K562 (cell line): ENCODE data around the gene ADGRE2. TPM values are rescaled to one million over a fixed set of nuclear protein-coding genes. Genes with fewer than 3 reads are reported as not detected.

Source experiments
- ATF3 ChIP-seq, 2 experiments: fragments of 450-650 bp in 1 of 2; sonication (generic) in 1 of 2; formaldehyde crosslinking in 1 of 2; IDR thresholded peaks in 1 of 2; conservative IDR thresholded peaks in 1 of 2; 2 replicates each; pipeline versions ENCODE4 v1.6.1 to v1.8.1; 2016 to 2023; ENCODE audit warnings: mild to moderate bottlenecking in 2 of 2, moderate library complexity in 2 of 2, inconsistent platforms in 1 of 2, missing genetic modification reagents in 1 of 2
- CBFA2T3 ChIP-seq: fragments of 450-650 bp; IDR thresholded peaks from 2 replicates; pipeline ENCODE4 v1.6.1; 2017
- CEBPG ChIP-seq, 3 experiments: fragments of 200-800 bp in 1 of 3; sonication (Bioruptor generic) in 1 of 3; sonication (generic) in 1 of 3; formaldehyde crosslinking in 1 of 3; IDR thresholded peaks in 2 of 3; conservative IDR thresholded peaks in 1 of 3; 2 replicates each; pipeline versions ENCODE4 v1.6.1 to v1.8.0; 2016 to 2022; ENCODE audit warnings: missing compliant biosample characterization in 2 of 3, missing genetic modification characterization in 2 of 3, mild to moderate bottlenecking in 1 of 3, missing genetic modification reagents in 1 of 3
- ETV1 ChIP-seq: fragments of 450-650 bp; conservative IDR thresholded peaks from 2 replicates; pipeline ENCODE4 v1.6.1; 2016; ENCODE audit warnings: missing genetic modification characterization, control low read depth, low read depth, missing compliant biosample characterization
- HCFC1 ChIP-seq: IDR thresholded peaks from 2 replicates; pipeline ENCODE4 v1.6.1; 2012; ENCODE audit warnings: low read depth, low read length, improper control_type of control experiment
- KDM1A ChIP-seq, 2 experiments: fragments of 450-650 bp; IDR thresholded peaks; 2 replicates each; pipeline ENCODE4 v1.6.1; 2016; ENCODE audit warnings: mild to moderate bottlenecking in 2 of 2
- KLF1 ChIP-seq: fragments of 450-650 bp; IDR thresholded peaks from 2 replicates; pipeline ENCODE4 v1.6.1; 2016; ENCODE audit warnings: missing genetic modification characterization, missing compliant biosample characterization
- MYNN ChIP-seq, 2 experiments: sonication (generic); formaldehyde crosslinking in 1 of 2; IDR thresholded peaks; 2 replicates each; pipeline versions ENCODE4 v1.5.0 to v1.6.1; 2016 to 2020; ENCODE audit warnings: antibody characterized with exemption in 1 of 2, missing genetic modification reagents in 1 of 2
- NFE2L1 ChIP-seq: fragments of 450-650 bp; IDR thresholded peaks from 2 replicates; pipeline ENCODE4 v1.6.1; 2016; ENCODE audit warnings: missing genetic modification characterization, low read depth, mild to moderate bottlenecking, missing compliant biosample characterization, moderate library complexity, borderline replicate concordance
- NR2C1 ChIP-seq, 2 experiments: fragments of 450-650 bp; IDR thresholded peaks; 2 replicates each; pipeline ENCODE4 v1.6.1; 2017; ENCODE audit warnings: mild to moderate bottlenecking in 2 of 2, antibody characterized with exemption in 1 of 2, inconsistent platforms in 1 of 2, missing compliant biosample characterization in 1 of 2, missing genetic modification characterization in 1 of 2
- PPARD ChIP-seq: fragments of 250-450 bp; sonication (Bioruptor Pico); IDR thresholded peaks from 2 replicates; pipeline ENCODE4 v1.8.0; 2022; ENCODE audit warnings: inconsistent platforms, mild to moderate bottlenecking, moderate library complexity
- PRPF4 ChIP-seq: fragments of 200-400 bp; formaldehyde crosslinking; IDR thresholded peaks from one replicate; pipeline ENCODE4 v1.6.1; 2017; ENCODE audit warnings: low read length, low read depth, mild to moderate bottlenecking; ENCODE audit not compliant: insufficient read depth, poor library complexity, severe bottlenecking
- RBBP5 ChIP-seq: fragments of 200-600 bp; sonication (generic); IDR thresholded peaks from 2 replicates; pipeline ENCODE4 v1.6.1; 2012; ENCODE audit warnings: borderline replicate concordance, mild to moderate bottlenecking, low read length, control low read depth, inconsistent platforms; ENCODE audit not compliant: insufficient read depth, poor library complexity, severe bottlenecking
- RCOR1 ChIP-seq, 2 experiments: IDR thresholded peaks; 2 replicates each; pipeline ENCODE4 v1.6.1; 2012; ENCODE audit warnings: low read depth in 2 of 2, low read length in 2 of 2, borderline replicate concordance in 1 of 2, improper control_type of control experiment in 1 of 2
- RNF219 ChIP-seq: fragments of 250-450 bp; sonication (Bioruptor Pico); IDR thresholded peaks from 2 replicates; pipeline ENCODE4 v1.5.0; 2022; ENCODE audit warnings: mild to moderate bottlenecking
- SOX6 ChIP-seq: fragments of 450-650 bp; IDR thresholded peaks from 2 replicates; pipeline ENCODE4 v1.6.1; 2014; ENCODE audit warnings: mild to moderate bottlenecking
- SPI1 ChIP-seq: IDR thresholded peaks from 2 replicates; pipeline ENCODE4 v1.6.1; 2011; ENCODE audit warnings: low read depth, low read length, control low read depth, borderline replicate concordance
- TRIM24 ChIP-seq, 2 experiments: fragments of 450-650 bp; IDR thresholded peaks; 2 replicates each; pipeline ENCODE4 v1.6.1; 2016
- ZNF174 ChIP-seq: fragments of 250-450 bp; sonication (Bioruptor Pico); IDR thresholded peaks from 2 replicates; pipeline ENCODE4 v1.4.0; 2020; ENCODE audit warnings: mild to moderate bottlenecking
- polyA plus RNA-seq, 8 experiments: library from polyadenylated mRNA; depleted of rRNA in 4 of 8; stranded (reverse) in 5 of 8; unstranded in 3 of 8; fragments of >200 nt; fragmentation: Nextera tagmentation in 2 of 8; fragmentation: Illumina TruSeq in 1 of 8; extraction: Ambion mirVana in 2 of 8; extraction: Trizol in 1 of 8; gene quantifications; 2 replicates each; pipeline versions ENCODE4 v1.2.1 to v1.2.3, GENCODE V29; 2011 to 2014; ENCODE audit warnings: inconsistent platforms in 1 of 8, missing spikeins in 1 of 8
- total RNA-seq, 7 experiments: library from RNA; depleted of rRNA in 6 of 7; stranded (reverse); fragments of >200 nt in 6 of 7; fragmentation: Illumina TruSeq in 2 of 7; extraction: Trizol in 2 of 7; gene quantifications; 2 replicates each; pipeline versions ENCODE4 v1.2.1 to v1.2.3, GENCODE V29; 2011 to 2021; ENCODE audit warnings: low replicate concordance in 1 of 7
- TF ChIP-seq, protein P1 (sequence below): fragments of 450-650 bp; IDR thresholded peaks from 2 replicates; pipeline ENCODE4 v1.6.1; 2016; ENCODE audit warnings: mild to moderate bottlenecking

ADGRE2 gene
- total and polyA plus RNA-seq, 9 of the 15 experiments (the other 6 are each of a cell fraction or from before 2014, with no cell fraction given): 4.3 to 17.3 (median 9.8) TPM

GRCh38 chr19:14795078-14795721, 16.8 kb upstream of the ADGRE2 start (continued):
- TF ChIP-seq CEBPG (CRISPR knock-in tag; IDR thresholded peaks at IDR 0.05) (no peak), CEBPG (tag; conservative IDR thresholded peaks at IDR 0.05 in 1 of 2, IDR thresholded peaks at IDR 0.05 in 1 of 2) (no peak), SOX6 (peak; percentile 46; the same call in 1 of the 2 replicates), PPARD (CRISPR knock-in tag) (no peak), HCFC1 (no peak), PRPF4 (no peak), KLF1 (tag) (no peak), SPI1 (0 out of 2 replicates have a peak, but pooled peaks have one; percentile 4), ETV1 (0 out of 2 replicates have a peak, but pooled peaks have one; percentile 31), KDM1A (IDR thresholded peaks at IDR 0.05) (peak; percentile 37 to 62; a peak in 3 of 4 replicates), RCOR1 (IDR thresholded peaks at IDR 0.05; ENCODE audit: borderline replicate concordance in 1 of 2, low read depth in 2 of 2, low read length in 2 of 2) (peak in 1 of 2 experiments; percentile 73; a peak in 2 of 4 replicates), MYNN (IDR thresholded peaks at IDR 0.05) (no peak), MYNN (CRISPR knock-in tag; IDR thresholded peaks at IDR 0.05) (no peak), RBBP5 (no peak), NFE2L1 (tag) (no peak), TRIM24 (IDR thresholded peaks at IDR 0.05) (0 out of 4 replicates have a peak, but pooled peaks of 1 of the 2 experiments have one; percentile 26), CBFA2T3 (no peak), NR2C1 (IDR thresholded peaks at IDR 0.05) (no peak), NR2C1 (tag; IDR thresholded peaks at IDR 0.05) (no peak), ZNF174 (CRISPR knock-in tag) (no peak), ATF3 (IDR thresholded peaks at IDR 0.05) (peak; percentile 57; the same call in 1 of the 2 replicates), ATF3 (CRISPR knock-in tag; conservative IDR thresholded peaks at IDR 0.05) (no peak), RNF219 (CRISPR knock-in tag) (no peak)
- TF ChIP-seq, protein P1, sequence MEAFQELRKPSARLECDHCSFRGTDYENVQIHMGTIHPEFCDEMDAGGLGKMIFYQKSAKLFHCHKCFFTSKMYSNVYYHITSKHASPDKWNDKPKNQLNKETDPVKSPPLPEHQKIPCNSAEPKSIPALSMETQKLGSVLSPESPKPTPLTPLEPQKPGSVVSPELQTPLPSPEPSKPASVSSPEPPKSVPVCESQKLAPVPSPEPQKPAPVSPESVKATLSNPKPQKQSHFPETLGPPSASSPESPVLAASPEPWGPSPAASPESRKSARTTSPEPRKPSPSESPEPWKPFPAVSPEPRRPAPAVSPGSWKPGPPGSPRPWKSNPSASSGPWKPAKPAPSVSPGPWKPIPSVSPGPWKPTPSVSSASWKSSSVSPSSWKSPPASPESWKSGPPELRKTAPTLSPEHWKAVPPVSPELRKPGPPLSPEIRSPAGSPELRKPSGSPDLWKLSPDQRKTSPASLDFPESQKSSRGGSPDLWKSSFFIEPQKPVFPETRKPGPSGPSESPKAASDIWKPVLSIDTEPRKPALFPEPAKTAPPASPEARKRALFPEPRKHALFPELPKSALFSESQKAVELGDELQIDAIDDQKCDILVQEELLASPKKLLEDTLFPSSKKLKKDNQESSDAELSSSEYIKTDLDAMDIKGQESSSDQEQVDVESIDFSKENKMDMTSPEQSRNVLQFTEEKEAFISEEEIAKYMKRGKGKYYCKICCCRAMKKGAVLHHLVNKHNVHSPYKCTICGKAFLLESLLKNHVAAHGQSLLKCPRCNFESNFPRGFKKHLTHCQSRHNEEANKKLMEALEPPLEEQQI: no peak
